HCT116 (cell line): Measurements from ENCODE around the gene FAM180A. TPM values are rescaled to one million over a fixed set of nuclear protein-coding genes. Genes with fewer than 3 reads are reported as not detected.

ENCODE experiments used
- ATAC-seq: fragments of 200-7000 bp; cut with Tn5 transposase; 2 replicates; pipeline ENCODE4 v1.9.1; 2020; ENCODE audit warnings: mild to moderate bottlenecking, moderate library complexity
- BruUV-seq: library from RNA; stranded (reverse); fragments of 400-500 nt; replicated peaks from 2 replicates; lab custom pipeline; 2021; lab: Mats Ljungman, UMichigan
- CTCF ChIA-PET: fragments of 300-600 bp; sonication (Branson Sonifier 250); formaldehyde crosslinking; loops from one replicate; lab custom pipeline; 2021; ENCODE audit warnings: antibody characterized with exemption; lab: Charles Lee
- POLR2A ChIA-PET: fragments of 300-600, 350-600 bp; sonication (Branson Sonifier 250); formaldehyde crosslinking; loops from one replicate; lab custom pipeline; 2021; ENCODE audit warnings: antibody characterized with exemption; lab: Charles Lee
- RAD21 ChIA-PET, 2 experiments: fragments of 300-600 bp; sonication (Branson Sonifier 250); formaldehyde crosslinking; loops; one replicate each; lab custom pipeline; 2023; ENCODE audit warnings: low total read pairs in 2 of 2; ENCODE audit not compliant: uncharacterized antibody in 2 of 2, unreplicated experiment in 2 of 2, low non-redundant PET in 1 of 2; lab: Charles Lee
- DNase-seq: peaks from one replicate; pipeline ENCODE4 v3.0.0-alpha.2; 2010; ENCODE audit warnings: low read depth, low spot score
- H2AFZ ChIP-seq: fragments of 200-600 bp; shearing (Covaris generic), sonication (generic); 2 replicates; pipeline ENCODE4 v1.6.1; 2017; ENCODE audit warnings: low read depth, mixed run types, mixed read lengths, antibody characterized with exemption, low read length; ENCODE audit not compliant: poor library complexity, severe bottlenecking
- H3K27ac ChIP-seq: 2 replicates; pipeline ENCODE4 v1.5.1; 2012; ENCODE audit warnings: low read depth, low read length
- H3K27me3 ChIP-seq: fragments of 200-600 bp; sonication (generic); 2 replicates; pipeline ENCODE4 v1.6.1; 2016; ENCODE audit warnings: mixed run types, low read length, mixed read lengths; ENCODE audit not compliant: insufficient read depth
- H3K36me3 ChIP-seq, 2 experiments: fragments of 200-500 bp in 1 of 2; fragments of 200-600 bp in 1 of 2; sonication (Bioruptor generic) in 1 of 2; sonication (generic) in 1 of 2; 2 replicates each; pipeline versions ENCODE4 v1.5.1 to v1.6.1; 2014 to 2016; ENCODE audit warnings: low read length in 2 of 2, inconsistent platforms in 1 of 2, mixed read lengths in 1 of 2, mixed run types in 1 of 2; ENCODE audit not compliant: insufficient read depth in 2 of 2, control insufficient read depth in 1 of 2
- H3K4me1 ChIP-seq, 2 experiments: fragments of 200-600 bp in 1 of 2; sonication (generic) in 1 of 2; 2 replicates each; pipeline versions ENCODE4 v1.5.1 to v1.6.1; 2012 to 2017; ENCODE audit warnings: low read length in 2 of 2, inconsistent platforms in 1 of 2, mild to moderate bottlenecking in 1 of 2, mixed read lengths in 1 of 2, mixed run types in 1 of 2, moderate library complexity in 1 of 2; ENCODE audit not compliant: insufficient read depth in 2 of 2, control insufficient read depth in 1 of 2
- H3K4me2 ChIP-seq: fragments of 200-600 bp; sonication (generic); 2 replicates; pipeline ENCODE4 v1.6.1; 2017; ENCODE audit warnings: mixed run types, low read length, mixed read lengths
- H3K4me3 ChIP-seq, 2 experiments: fragments of 200-600 bp in 1 of 2; sonication (generic) in 1 of 2; replicated peaks in 1 of 2; 2 replicates each; pipeline ENCODE4 v1.5.1; 2011 to 2016; ENCODE audit warnings: low read length in 2 of 2, control low read depth in 1 of 2, low read depth in 1 of 2, mild to moderate bottlenecking in 1 of 2, mixed read lengths in 1 of 2, mixed run types in 1 of 2
- H3K79me2 ChIP-seq: fragments of 200-600 bp; sonication (generic); 2 replicates; pipeline ENCODE4 v1.6.1; 2017; ENCODE audit warnings: mild to moderate bottlenecking, mixed run types, low read length, moderate library complexity, mixed read lengths; ENCODE audit not compliant: insufficient read depth
- H3K9ac ChIP-seq: fragments of 200-600 bp; sonication (generic); 2 replicates; pipeline ENCODE4 v1.6.1; 2016; ENCODE audit warnings: low read length, mixed read lengths
- H3K9me2 ChIP-seq: fragments of 200-600 bp; sonication (generic), shearing (Covaris generic); 2 replicates; pipeline ENCODE4 v1.6.1; 2017; ENCODE audit warnings: mixed run types, mild to moderate bottlenecking, moderate library complexity; ENCODE audit not compliant: insufficient read depth
- H3K9me3 ChIP-seq, 2 experiments: fragments of 200-500 bp in 1 of 2; fragments of 200-600 bp in 1 of 2; sonication (Bioruptor generic) in 1 of 2; sonication (generic) in 1 of 2; 2 replicates each; pipeline ENCODE4 v1.6.1; 2014 to 2017; ENCODE audit warnings: low read length in 2 of 2, mixed read lengths in 2 of 2, inconsistent platforms in 1 of 2, low read depth in 1 of 2, mild to moderate bottlenecking in 1 of 2, mixed run types in 1 of 2, moderate library complexity in 1 of 2; ENCODE audit not compliant: control insufficient read depth in 1 of 2, insufficient read depth in 1 of 2
- H4K20me1 ChIP-seq: fragments of 200-600 bp; sonication (generic), shearing (Covaris generic); 2 replicates; pipeline ENCODE4 v1.6.1; 2017; ENCODE audit warnings: mixed run types, mild to moderate bottlenecking, moderate library complexity; ENCODE audit not compliant: insufficient read depth
- ATF3 ChIP-seq: IDR thresholded peaks from 2 replicates; pipeline ENCODE4 v1.6.1; 2012
- EGR1 ChIP-seq: IDR thresholded peaks from 2 replicates; pipeline ENCODE4 v1.6.1; 2012; ENCODE audit warnings: low read depth
- ELF1 ChIP-seq: IDR thresholded peaks from 2 replicates; pipeline ENCODE4 v1.6.1; 2012; ENCODE audit warnings: low read depth, borderline replicate concordance
- EZH2 ChIP-seq: fragments of 200-600 bp; sonication (generic); IDR thresholded peaks from 2 replicates; pipeline ENCODE4 v1.6.1; 2017; ENCODE audit warnings: antibody characterized with exemption, mixed run types
- EZH2phosphoT487 ChIP-seq: fragments of 200-600 bp; IDR thresholded peaks from 2 replicates; pipeline ENCODE4 v1.6.1; 2018; ENCODE audit warnings: antibody characterized with exemption, borderline replicate concordance
- FOSL1 ChIP-seq: IDR thresholded peaks from 2 replicates; pipeline ENCODE4 v1.6.1; 2012; ENCODE audit warnings: low read depth
- JUND ChIP-seq: IDR thresholded peaks from 2 replicates; pipeline ENCODE4 v1.6.1; 2012
- POLR2A ChIP-seq: IDR thresholded peaks from 2 replicates; pipeline ENCODE4 v1.7.0; 2011; ENCODE audit warnings: borderline replicate concordance; ENCODE audit not compliant: insufficient read depth, insufficient read length; ENCODE audit errors: extremely low read depth
- POLR2AphosphoS5 ChIP-seq: IDR thresholded peaks from 2 replicates; pipeline ENCODE4 v1.6.1; 2011; ENCODE audit warnings: mild to moderate bottlenecking, low read depth, low read length, moderate library complexity
- RAD21 ChIP-seq: IDR thresholded peaks from 2 replicates; pipeline ENCODE4 v1.6.1; 2012; ENCODE audit warnings: low read depth, mild to moderate bottlenecking
- REST ChIP-seq: IDR thresholded peaks from 2 replicates; pipeline ENCODE4 v1.6.1; 2012; ENCODE audit warnings: low read depth
- SIN3A ChIP-seq: IDR thresholded peaks from 2 replicates; pipeline ENCODE4 v1.6.1; 2012; ENCODE audit warnings: low read depth
- SP1 ChIP-seq: IDR thresholded peaks from 2 replicates; pipeline ENCODE4 v1.6.1; 2012; ENCODE audit warnings: low read depth
- SRF ChIP-seq: IDR thresholded peaks from 2 replicates; pipeline ENCODE4 v1.6.1; 2012; ENCODE audit warnings: low read depth
- ZNF274 ChIP-seq: fragments of 200-500 bp; sonication (Bioruptor generic); IDR thresholded peaks from 2 replicates; pipeline ENCODE4 v1.6.1; 2014; ENCODE audit warnings: mild to moderate bottlenecking, low read depth, low read length, inconsistent platforms
- intact Hi-C: fragments of 100-400 bp; cut with micrococcal nuclease; formaldehyde crosslinking; loops from 2 replicates; pipeline ENCODE4 v1.10.0; 2022
- total RNA-seq: library from RNA; stranded (reverse); gene quantifications from one replicate; pipeline ENCODE4 v1.2.1, GENCODE V29; 2021; ENCODE audit not compliant: unreplicated experiment

FAM180A gene
- total RNA-seq, 1 experiment from 2014 or later = 0.59 TPM

- intact Hi-C loops = no loop called here
- Histone ChIP-seq H3K9me3 (no peaks in the 10 kb centered on the region), H3K4me2 (no peak overlapping the region), H2AFZ (no peak overlapping the region), H3K9ac (no peak overlapping the region), H4K20me1 (no peaks in the 10 kb centered on the region), H3K4me1 (peaks cover 25 to 44% of the 10 kb centered on the region in 2 experiments), H3K27me3 (no peaks in the 10 kb centered on the region), H3K36me3 (no peaks in the 10 kb centered on the region), H3K27ac (no peak overlapping the region), H3K4me3 (no peak overlapping the region), H3K9me2 (no peaks in the 10 kb centered on the region), H3K79me2 (no peaks in the 10 kb centered on the region)
- DNase-seq = no peak
- CTCF ChIA-PET = no interaction called here
- no peak for ATAC-seq
- no TSS peak for BruUV-seq
- POLR2A ChIA-PET = no interaction called here
- TF ChIP-seq SRF = no peak
- no peak for TF ChIP-seq ELF1
- TF ChIP-seq EGR1 = no peak
- no peak for TF ChIP-seq SIN3A
- TF ChIP-seq EZH2phosphoT487 = no peak
- TF ChIP-seq SP1 = no peak
- no peak for TF ChIP-seq POLR2AphosphoS5
- TF ChIP-seq ZNF274 = no peak
- TF ChIP-seq JUND = no peak
- no peak for TF ChIP-seq REST
- TF ChIP-seq RAD21 = no peak
- no peak for TF ChIP-seq FOSL1
- TF ChIP-seq EZH2 = no peak
- TF ChIP-seq ATF3 = no peak
- TF ChIP-seq POLR2A = no peak
- RAD21 ChIA-PET = no interaction called here
Measured at GRCh38 chr7:135747366-135747765, 1.2 kb downstream of the FAM180A start.
